Left lung (tissue), 10 donors: ENCODE results near the gene MFSD6L. TPM values are rescaled to one million over a fixed set of nuclear protein-coding genes. Genes with fewer than 3 reads are reported as not detected.
A peak's percentile ranks its signal among the peaks of the same experiment; 100 is the strongest.
"Not testable (repeated sequence)": the region's sequence is repeated elsewhere in the genome, so short reads cannot be mapped to it uniquely, and the experiment has no call there.

Experiments
- ATAC-seq: fragments of 200-7000 bp; cut with Tn5 transposase; one replicate; pipeline ENCODE4 v1.9.1; 2020; ENCODE audit warnings: moderate library complexity
- DNase-seq, 4 donors: peaks; one replicate each; pipeline ENCODE4 v3.0.0-alpha.2; 2013 to 2020
- H3K27ac ChIP-seq, 2 donors: fragments of 200-600 bp; sonication (generic) in 1 of 2; one replicate each; pipeline versions ENCODE4 v1.5.0 to v1.8.0; 2020 to 2021
- H3K27me3 ChIP-seq, 2 donors: fragments of 200-600 bp; sonication (generic) in 1 of 2; one replicate each; pipeline versions ENCODE4 v1.5.0 to v1.8.0; 2020 to 2021
- H3K36me3 ChIP-seq, 2 donors: fragments of 200-600 bp; sonication (generic) in 1 of 2; one replicate each; pipeline versions ENCODE4 v1.5.0 to v1.8.0; 2020 to 2021
- H3K4me1 ChIP-seq, 2 donors: fragments of 200-600 bp; one replicate each; pipeline ENCODE4 v1.8.0; 2021
- H3K4me3 ChIP-seq, 2 donors: fragments of 200-600 bp; sonication (generic) in 1 of 2; one replicate each; pipeline versions ENCODE4 v1.5.0 to v1.8.0; 2020 to 2021; ENCODE audit warnings: mild to moderate bottlenecking in 1 of 2
- H3K9me3 ChIP-seq, 2 donors: fragments of 200-600 bp; sonication (generic) in 1 of 2; one replicate each; pipeline versions ENCODE4 v1.5.0 to v1.8.0; 2020 to 2021
- CTCF ChIP-seq, 2 donors: fragments of 200-600 bp; sonication (generic) in 1 of 2; IDR thresholded peaks; one replicate each; pipeline versions ENCODE4 v1.5.0 to v1.8.0; 2021; ENCODE audit warnings: antibody characterized with exemption in 2 of 2
- intact Hi-C, 2 donors: fragments of 100-400 bp; cut with DNase I; formaldehyde crosslinking; loops; one replicate each; pipeline versions ENCODE4 v1.11.2 to v1.14.2; 2022
- polyA plus RNA-seq, 6 donors: library from polyadenylated mRNA; unstranded; fragments of 120-200 nt; gene quantifications; one replicate each; pipeline ENCODE4 v1.2.1, GENCODE V29; 2013; ENCODE audit not compliant: insufficient read length in 6 of 6
- total RNA-seq, 2 donors: library from RNA; stranded (reverse); fragmentation: NEBNext Ultra II Directional; extraction: Animal tissue kit (Norgen Biotek cat#: 25700); gene quantifications; one replicate each; pipeline ENCODE4 v1.2.1, GENCODE V29; 2021
- donor health status: DM: no; HTN: yes; CAD: no.
- donor health status: DM: no; HTN: no; CAD: no.

The MFSD6L gene
- total and polyA plus RNA-seq, 8 donors: 0.30 to 1.6 (median 0.65) TPM

GRCh38 chr17:8806253-8806925 is 7.2 kb upstream of the MFSD6L start:
- no peak overlapping the region for H3K4me3 ChIP-seq
- H3K36me3 ChIP-seq: peaks cover 0 to 10% of the 10 kb centered on the region in 2 donors
- peak overlapping the region in 1 of 2 donors; percentile 76 for H3K27ac ChIP-seq
- intact Hi-C loops: no loop called here
- ATAC-seq (no peak), DNase-seq (no peak)
- TF ChIP-seq CTCF (IDR thresholded peaks at IDR 0.05): no peak
- peaks cover 0 to 14% of the 10 kb centered on the region in 2 donors for H3K4me1 ChIP-seq
- peaks cover 0 to 41% of the 10 kb centered on the region in 2 donors for H3K27me3 ChIP-seq
- H3K9me3 ChIP-seq: peaks cover 0 to 18% of the 10 kb centered on the region in 2 donors

GRCh38 chr17:8805396-8805795 is 6.2 kb upstream of the MFSD6L start:
- peaks cover 0 to 14% of the 10 kb centered on the region in 2 donors for H3K4me1 ChIP-seq
- DNase-seq, intact Hi-C loops: not testable (repeated sequence)

GRCh38 chr17:8803531-8804420 is 4.6 kb upstream of the MFSD6L start:
- ATAC-seq: no peak
- no peak for DNase-seq
- H3K4me1 ChIP-seq: peaks cover 0 to 14% of the 10 kb centered on the region in 2 donors
- TF ChIP-seq CTCF (IDR thresholded peaks at IDR 0.05): no peak
- H3K9me3 ChIP-seq: no peaks in the 10 kb centered on the region
- H3K27me3 ChIP-seq: peaks cover 4 to 46% of the 10 kb centered on the region in 2 donors
- peaks cover 0 to 5% of the 10 kb centered on the region in 2 donors for H3K36me3 ChIP-seq
- no peak overlapping the region for H3K27ac ChIP-seq
- H3K4me3 ChIP-seq: no peak overlapping the region
- intact Hi-C loops: no loop called here

More at GRCh38 chr17:8805396-8805795, 6.2 kb upstream of the MFSD6L start:
- H3K27me3 ChIP-seq: peaks cover 0 to 40% of the 10 kb centered on the region in 2 donors
- H3K27ac ChIP-seq, ATAC-seq, H3K4me3 ChIP-seq, H3K36me3 ChIP-seq, H3K9me3 ChIP-seq: not testable (repeated sequence)

- intact Hi-C loops: no loop called here
- ATAC-seq: no peak
- H3K27me3 ChIP-seq: peaks cover 11 to 51% of the 10 kb centered on the region in 2 donors
- H3K4me1 ChIP-seq: peaks cover 0 to 2% of the 10 kb centered on the region in 2 donors
- no peak overlapping the region for H3K4me3 ChIP-seq
- DNase-seq: no peak
- peaks cover 0 to 5% of the 10 kb centered on the region in 2 donors for H3K36me3 ChIP-seq
- no peaks in the 10 kb centered on the region for H3K9me3 ChIP-seq
- H3K27ac ChIP-seq: no peak overlapping the region
- no peak for TF ChIP-seq CTCF (IDR thresholded peaks at IDR 0.05)
Observed at GRCh38 chr17:8801135-8801840, 2.1 kb upstream of the MFSD6L start.

- Histone ChIP-seq H3K4me3 (no peak overlapping the region), H3K9me3 (no peaks in the 10 kb centered on the region), H3K27ac (no peak overlapping the region), H3K4me1 (no peaks in the 10 kb centered on the region), H3K36me3 (peaks cover 0 to 5% of the 10 kb centered on the region in 2 donors), H3K27me3 (peaks cover 11 to 51% of the 10 kb centered on the region in 2 donors)
- no peak for DNase-seq
- no peak for TF ChIP-seq CTCF (IDR thresholded peaks at IDR 0.05)
- ATAC-seq: no peak
- intact Hi-C loops: no loop called here
Observed at GRCh38 chr17:8800656-8801055, 1.5 kb upstream of the MFSD6L start.
